ENCODE results near the gene TMEM41A.

DNA sequence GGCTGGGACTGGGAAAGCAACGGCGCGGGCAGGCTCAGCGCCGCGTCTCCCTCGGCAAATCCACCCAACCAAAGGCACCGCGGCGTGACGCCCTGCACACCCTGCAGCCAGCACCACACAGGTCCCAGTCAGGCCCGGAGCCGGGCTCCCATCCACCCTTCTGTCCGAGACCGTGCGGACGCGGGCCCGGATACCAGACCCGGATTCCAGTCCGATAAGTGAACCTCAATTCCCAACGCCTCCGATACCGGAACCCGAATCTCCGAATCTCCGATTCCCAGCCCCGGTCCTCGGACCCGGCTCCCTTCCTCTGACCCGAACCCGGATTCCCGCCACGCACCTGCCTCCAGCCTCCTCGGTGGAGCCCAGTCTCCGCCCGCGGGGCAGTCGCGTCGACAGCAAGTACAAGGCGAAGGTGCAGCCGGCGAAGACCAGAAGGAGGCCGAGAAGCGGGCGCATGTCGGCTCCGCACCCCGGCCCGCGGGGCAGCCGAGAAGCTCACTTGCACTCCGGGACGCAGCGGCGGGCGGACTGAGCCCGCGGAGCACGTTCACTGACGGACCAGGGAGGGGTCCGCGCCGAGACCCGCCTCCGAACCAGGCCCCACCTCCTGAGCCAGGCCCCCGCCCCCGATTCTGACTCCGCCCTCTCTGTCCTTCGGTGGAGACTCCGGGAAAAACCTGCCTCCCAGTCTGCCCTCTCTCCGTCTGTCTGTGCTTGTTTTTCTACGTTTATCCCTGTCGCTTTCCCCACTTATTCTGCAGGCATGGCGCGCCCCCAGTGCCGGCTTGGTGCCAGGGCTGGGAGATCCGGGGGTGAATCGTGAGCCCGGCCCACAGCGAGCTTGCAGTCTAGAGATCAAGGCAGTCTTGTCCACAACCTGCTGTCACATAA is at the start of gene TMEM41A:
- TF ChIP-seq CTCF (IDR thresholded peaks at IDR 0.05) (no peak; the same call in 1 of the 2 replicates), POLR2AphosphoS5 (IDR thresholded peaks at IDR 0.05; ENCODE audit: low read depth, low read length) (peak; percentile 89), TCF7L2 (IDR thresholded peaks at IDR 0.05; ENCODE audit: low read depth, low read length) (peak; percentile 64; the same call in 1 of the 2 replicates)
- TF ChIP-seq, protein P1, sequence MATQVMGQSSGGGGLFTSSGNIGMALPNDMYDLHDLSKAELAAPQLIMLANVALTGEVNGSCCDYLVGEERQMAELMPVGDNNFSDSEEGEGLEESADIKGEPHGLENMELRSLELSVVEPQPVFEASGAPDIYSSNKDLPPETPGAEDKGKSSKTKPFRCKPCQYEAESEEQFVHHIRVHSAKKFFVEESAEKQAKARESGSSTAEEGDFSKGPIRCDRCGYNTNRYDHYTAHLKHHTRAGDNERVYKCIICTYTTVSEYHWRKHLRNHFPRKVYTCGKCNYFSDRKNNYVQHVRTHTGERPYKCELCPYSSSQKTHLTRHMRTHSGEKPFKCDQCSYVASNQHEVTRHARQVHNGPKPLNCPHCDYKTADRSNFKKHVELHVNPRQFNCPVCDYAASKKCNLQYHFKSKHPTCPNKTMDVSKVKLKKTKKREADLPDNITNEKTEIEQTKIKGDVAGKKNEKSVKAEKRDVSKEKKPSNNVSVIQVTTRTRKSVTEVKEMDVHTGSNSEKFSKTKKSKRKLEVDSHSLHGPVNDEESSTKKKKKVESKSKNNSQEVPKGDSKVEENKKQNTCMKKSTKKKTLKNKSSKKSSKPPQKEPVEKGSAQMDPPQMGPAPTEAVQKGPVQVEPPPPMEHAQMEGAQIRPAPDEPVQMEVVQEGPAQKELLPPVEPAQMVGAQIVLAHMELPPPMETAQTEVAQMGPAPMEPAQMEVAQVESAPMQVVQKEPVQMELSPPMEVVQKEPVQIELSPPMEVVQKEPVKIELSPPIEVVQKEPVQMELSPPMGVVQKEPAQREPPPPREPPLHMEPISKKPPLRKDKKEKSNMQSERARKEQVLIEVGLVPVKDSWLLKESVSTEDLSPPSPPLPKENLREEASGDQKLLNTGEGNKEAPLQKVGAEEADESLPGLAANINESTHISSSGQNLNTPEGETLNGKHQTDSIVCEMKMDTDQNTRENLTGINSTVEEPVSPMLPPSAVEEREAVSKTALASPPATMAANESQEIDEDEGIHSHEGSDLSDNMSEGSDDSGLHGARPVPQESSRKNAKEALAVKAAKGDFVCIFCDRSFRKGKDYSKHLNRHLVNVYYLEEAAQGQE (IDR thresholded peaks at IDR 0.05; ENCODE audit: insufficient read depth in 1 of 2, low read depth in 2 of 2, low read length in 1 of 2), result peak in 1 of 2 experiments; percentile 71; a peak in 1 of 4 replicates

Data from Panc1 (cell line).